Large intestine (tissue), 3 donors: ENCODE data around the gene GCDH. TPM values are rescaled to one million over a fixed set of nuclear protein-coding genes. Genes with fewer than 3 reads are reported as not detected.

Source experiments
- DNase-seq, 2 donors: peaks; one replicate each; pipeline versions ENCODE4 v3.0.0 to v3.0.0-alpha.2; 2013
- H3K27ac ChIP-seq: one replicate; pipeline ENCODE4 v1.5.1; 2013; ENCODE audit warnings: low read length
- H3K27me3 ChIP-seq: 2 replicates; pipeline ENCODE4 v1.6.1; 2013; ENCODE audit warnings: low read length; ENCODE audit not compliant: control insufficient read depth, insufficient read depth
- H3K36me3 ChIP-seq: 2 replicates; pipeline ENCODE4 v1.6.1; 2013; ENCODE audit warnings: low read length; ENCODE audit not compliant: control insufficient read depth, insufficient read depth
- H3K4me1 ChIP-seq: one replicate; pipeline ENCODE4 v1.6.1; 2013; ENCODE audit warnings: low read length; ENCODE audit not compliant: control insufficient read depth, insufficient read depth
- H3K4me3 ChIP-seq: one replicate; pipeline ENCODE4 v1.5.1; 2013; ENCODE audit warnings: low read length
- H3K9me3 ChIP-seq: one replicate; pipeline ENCODE4 v1.6.1; 2013; ENCODE audit warnings: mild to moderate bottlenecking, low read depth, low read length, moderate library complexity; ENCODE audit not compliant: control insufficient read depth
- WGBS: methylation state at CpG from one replicate; pipeline ENCODE4 v1.1.5; 2013; ENCODE audit warnings: low lambda C conversion rate; ENCODE audit not compliant: insufficient coverage; 5-methylcytosine and 5-hydroxymethylcytosine counted together
- polyA plus RNA-seq: library from polyadenylated mRNA; unstranded; fragments of 120-200 nt; gene quantifications from one replicate; pipeline ENCODE4 v1.2.1, GENCODE V29; 2013

The GCDH gene
- polyA plus RNA-seq, 1 donor = 25.4 TPM

DNA sequence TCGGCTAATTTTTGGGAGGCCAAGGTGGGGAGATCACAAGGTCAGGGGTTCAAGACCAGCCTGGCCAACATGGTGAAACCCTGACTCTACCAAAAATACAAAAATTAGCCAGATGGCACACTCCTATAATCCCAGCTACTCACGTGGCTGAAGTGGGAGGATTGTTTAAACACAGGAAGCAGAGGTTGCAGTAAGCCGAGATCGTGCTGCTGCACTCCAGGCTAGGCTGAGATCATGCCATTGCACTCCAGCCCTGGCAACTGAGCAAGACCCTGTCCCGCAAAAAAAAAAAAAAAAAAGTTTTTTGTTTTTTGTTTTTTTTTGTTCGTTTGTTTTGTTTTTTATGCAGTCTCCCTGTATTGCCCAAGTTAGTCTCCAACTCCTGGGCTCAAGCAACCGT, 31.4 kb upstream of the GCDH start:
- no peak for DNase-seq
- H3K27me3 ChIP-seq = peaks cover 3% of the 10 kb centered on the region
- WGBS = no CpG with 5 or more reads among the region's 7 CpGs
- H3K4me3 ChIP-seq = no peak overlapping the region
- H3K9me3 ChIP-seq = peaks cover 5% of the 10 kb centered on the region
- H3K27ac ChIP-seq = no peak overlapping the region
- no peaks in the 10 kb centered on the region for H3K36me3 ChIP-seq
- no peaks in the 10 kb centered on the region for H3K4me1 ChIP-seq

DNA sequence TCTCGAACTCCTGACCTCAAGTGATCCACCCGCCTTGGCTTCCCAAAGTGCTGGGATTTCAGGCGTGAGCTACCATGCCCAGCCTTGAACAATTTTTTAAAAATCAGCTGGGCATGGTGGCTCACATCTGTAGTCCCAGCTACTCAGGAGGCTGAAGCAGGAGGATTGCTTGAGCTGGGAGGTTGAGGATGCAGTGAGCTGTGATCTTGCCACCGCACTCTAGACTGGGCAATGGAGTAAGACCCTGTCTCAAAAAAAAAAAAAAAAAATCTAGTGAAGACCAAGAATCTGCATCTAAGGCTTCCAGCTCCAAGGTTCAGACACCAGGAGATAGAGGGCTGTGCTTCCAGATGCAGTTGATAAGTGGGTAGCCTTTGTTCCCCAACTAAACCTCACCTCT, 26.8 kb upstream of the GCDH start:
- Histone ChIP-seq H3K36me3 (no peaks in the 10 kb centered on the region), H3K27ac (no peak overlapping the region), H3K9me3 (peaks cover 3% of the 10 kb centered on the region), H3K4me1 (no peaks in the 10 kb centered on the region), H3K27me3 (peaks cover 3% of the 10 kb centered on the region), H3K4me3 (no peak overlapping the region)
- WGBS = no CpG with 5 or more reads among the region's 4 CpGs
- DNase-seq = no peak

GRCh38 chr19:12864721-12865715, 25.9 kb upstream of the GCDH start:
- peaks cover 3% of the 10 kb centered on the region for H3K27me3 ChIP-seq
- no peaks in the 10 kb centered on the region for H3K36me3 ChIP-seq
- WGBS = no CpG with 5 or more reads among the region's 34 CpGs
- H3K4me1 ChIP-seq = no peaks in the 10 kb centered on the region
- no peak for DNase-seq
- H3K9me3 ChIP-seq = peaks cover 3% of the 10 kb centered on the region
- H3K27ac ChIP-seq = no peak overlapping the region
- H3K4me3 ChIP-seq = no peak overlapping the region

GRCh38 chr19:12865746-12866415, 25.1 kb upstream of the GCDH start:
- Histone ChIP-seq H3K27me3 (peaks cover 3% of the 10 kb centered on the region), H3K36me3 (no peaks in the 10 kb centered on the region), H3K9me3 (peaks cover 3% of the 10 kb centered on the region), H3K4me1 (no peaks in the 10 kb centered on the region), H3K27ac (no peak overlapping the region), H3K4me3 (no peak overlapping the region)
- DNase-seq = no peak
- no CpG with 5 or more reads among the region's 19 CpGs for WGBS

GRCh38 chr19:12866416-12867119, 24.4 kb upstream of the GCDH start:
- H3K4me3 ChIP-seq = peak overlapping the region; percentile 41
- no peaks in the 10 kb centered on the region for H3K4me1 ChIP-seq
- H3K9me3 ChIP-seq = peaks cover 3% of the 10 kb centered on the region
- DNase-seq = no peak
- H3K36me3 ChIP-seq = no peaks in the 10 kb centered on the region
- H3K27me3 ChIP-seq = peaks cover 3% of the 10 kb centered on the region
- no CpG with 5 or more reads among the region's 29 CpGs for WGBS
- H3K27ac ChIP-seq = no peak overlapping the region

DNA sequence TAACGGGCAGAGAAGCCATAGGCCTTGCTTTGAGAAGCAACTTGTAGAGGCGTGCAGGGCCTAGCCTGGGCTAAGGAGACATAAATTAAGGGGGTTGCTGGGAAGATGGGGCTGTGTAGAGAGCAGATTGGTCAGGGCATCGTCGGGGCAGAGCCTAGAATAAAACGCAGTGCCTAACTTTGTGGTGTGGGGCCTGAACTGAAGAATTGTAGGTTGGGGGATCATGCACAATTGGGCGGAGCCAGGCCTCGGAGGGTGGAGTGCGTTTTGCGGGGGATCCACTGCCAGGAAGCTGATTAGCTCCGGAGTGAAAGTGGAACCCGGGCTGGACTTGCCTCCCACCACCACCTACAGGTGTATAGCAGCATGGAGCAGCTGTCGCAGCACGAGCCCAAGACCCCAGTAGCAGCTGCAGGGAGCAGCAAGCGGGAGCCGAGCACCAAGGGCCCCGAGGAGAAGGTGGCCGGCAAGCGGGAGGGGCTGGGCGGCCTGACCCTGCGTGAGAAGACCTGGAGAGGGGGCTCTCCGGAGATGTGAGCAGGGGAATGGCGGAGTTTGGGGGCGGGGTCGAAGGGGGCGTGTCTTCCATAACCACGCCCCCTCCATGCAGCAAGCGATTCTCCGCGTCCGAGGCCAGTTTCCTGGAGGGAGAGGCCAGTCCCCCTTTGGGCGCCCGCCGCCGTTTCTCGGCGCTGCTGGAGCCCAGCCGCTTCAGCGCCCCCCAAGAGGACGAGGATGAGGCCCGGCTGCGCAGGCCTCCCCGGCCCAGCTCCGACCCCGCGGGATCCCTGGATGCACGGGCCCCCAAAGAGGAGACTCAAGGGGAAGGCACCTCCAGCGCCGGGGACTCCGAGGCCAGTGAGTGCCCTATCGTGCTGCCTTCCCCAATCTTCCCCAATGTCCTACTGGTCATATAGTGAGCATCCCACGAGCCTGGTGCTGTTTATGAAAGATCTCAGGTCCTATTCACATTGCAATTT, 23.6 kb upstream of the GCDH start:
- WGBS = no CpG with 5 or more reads among the region's 51 CpGs
- H3K4me1 ChIP-seq = no peaks in the 10 kb centered on the region

DNA sequence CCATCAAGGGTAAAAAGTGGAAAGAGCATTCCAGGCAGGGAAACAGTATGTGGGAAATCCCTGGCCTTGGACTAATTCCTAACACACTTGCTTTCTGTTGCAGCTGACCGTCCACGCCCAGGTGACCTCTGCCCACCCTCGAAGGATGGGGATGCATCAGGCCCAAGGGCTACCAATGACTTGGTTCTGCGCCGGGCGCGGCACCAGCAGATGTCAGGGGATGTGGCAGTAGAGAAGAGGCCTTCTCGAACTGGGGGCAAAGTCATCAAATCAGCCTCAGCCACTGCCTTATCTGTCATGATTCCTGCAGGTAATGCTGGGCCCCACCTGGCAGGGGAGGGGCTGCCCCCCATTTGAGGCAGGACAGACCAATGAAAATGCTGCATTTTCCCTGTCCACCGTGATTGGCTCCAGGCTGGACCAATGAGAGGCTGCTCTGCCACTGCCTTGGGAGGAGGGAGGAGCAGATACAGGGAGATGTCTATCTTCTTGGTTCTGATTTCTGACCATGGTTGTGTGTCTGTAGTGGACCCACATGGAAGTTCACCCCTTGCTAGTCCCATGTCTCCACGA, 22.3 kb upstream of the GCDH start:
- Histone ChIP-seq H3K36me3 (no peaks in the 10 kb centered on the region), H3K9me3 (peaks cover 9% of the 10 kb centered on the region), H3K27ac (no peak overlapping the region), H3K27me3 (peaks cover 5% of the 10 kb centered on the region), H3K4me3 (no peak overlapping the region), H3K4me1 (peaks cover 2% of the 10 kb centered on the region)
- peak in 1 of 2 donors; percentile 47 for DNase-seq
- no CpG with 5 or more reads among the region's 10 CpGs for WGBS

More for the DNA sequence above, 23.6 kb upstream of the GCDH start:
- H3K4me3 ChIP-seq = peak overlapping the region; percentile 41
- H3K36me3 ChIP-seq = no peaks in the 10 kb centered on the region
- H3K27ac ChIP-seq = no peak overlapping the region
- DNase-seq = peak; percentile 57 to 74
- peaks cover 3% of the 10 kb centered on the region for H3K9me3 ChIP-seq
- peaks cover 3% of the 10 kb centered on the region for H3K27me3 ChIP-seq

DNA sequence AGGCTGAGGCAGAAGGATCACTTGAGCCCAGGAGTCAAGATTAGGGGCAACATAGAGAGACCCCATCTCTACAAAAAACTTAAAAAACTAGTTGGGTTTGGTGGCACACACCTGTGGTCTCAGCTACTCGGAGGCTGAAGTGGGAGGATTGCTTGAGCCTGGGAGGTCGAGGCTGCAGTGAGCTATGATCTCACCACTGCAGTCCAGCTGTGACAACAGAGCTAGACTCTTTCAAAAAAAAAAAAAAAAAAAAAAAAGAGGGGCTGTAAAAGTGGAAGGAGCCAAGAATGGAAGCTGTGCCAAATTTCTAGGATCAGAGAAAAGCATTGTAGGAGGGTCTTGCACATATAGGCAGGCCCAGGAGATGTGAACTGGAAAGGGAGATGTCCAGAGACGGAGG, 19.3 kb upstream of the GCDH start:
- WGBS = 58% methylated on average over 2 of the region's 3 CpGs
- H3K9me3 ChIP-seq = peaks cover 15% of the 10 kb centered on the region
- H3K4me3 ChIP-seq = no peak overlapping the region
- H3K36me3 ChIP-seq = no peaks in the 10 kb centered on the region
- H3K4me1 ChIP-seq = peaks cover 2% of the 10 kb centered on the region
- H3K27ac ChIP-seq = no peak overlapping the region
- peaks cover 13% of the 10 kb centered on the region for H3K27me3 ChIP-seq
- no peak for DNase-seq

DNA sequence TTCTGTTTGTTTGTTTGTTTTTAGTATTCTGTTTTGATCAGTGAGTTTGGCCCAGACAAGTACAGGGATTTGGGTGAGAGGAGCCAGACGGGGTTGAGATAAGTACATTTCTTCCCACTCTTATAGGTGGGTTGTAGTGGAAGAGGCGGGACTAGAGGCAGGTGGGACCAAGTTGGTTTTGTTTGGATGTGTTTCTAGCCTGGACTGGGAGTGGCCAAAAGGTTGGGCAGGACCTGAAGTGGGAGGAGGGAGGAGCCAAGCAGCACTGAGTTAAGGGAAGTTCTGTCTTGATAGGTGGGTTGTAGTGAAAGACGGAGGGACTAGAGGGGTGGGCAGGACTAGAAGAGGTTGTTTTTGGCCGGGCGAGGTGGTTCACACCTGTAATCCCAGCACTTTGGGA, 18.7 kb upstream of the GCDH start:
- Histone ChIP-seq H3K9me3 (peaks cover 15% of the 10 kb centered on the region), H3K36me3 (no peaks in the 10 kb centered on the region), H3K4me1 (peaks cover 2% of the 10 kb centered on the region), H3K4me3 (no peak overlapping the region), H3K27ac (no peak overlapping the region), H3K27me3 (peaks cover 13% of the 10 kb centered on the region)
- no CpG with 5 or more reads among the region's 5 CpGs for WGBS
- DNase-seq = no peak
